WERI-Rb-1 (cell line): Measurements from ENCODE around the gene UFD1.

Experiments
- DNase-seq: peaks from one replicate; pipeline ENCODE4 v3.0.0-alpha.2; 2020
- H3K27ac ChIP-seq: fragments of 250-450 bp; sonication (Bioruptor Pico); 2 replicates; pipeline ENCODE4 v1.5.1; 2020; ENCODE audit warnings: mild to moderate bottlenecking, moderate library complexity
- H3K27me3 ChIP-seq: fragments of 250-450 bp; sonication (Bioruptor Pico); 2 replicates; pipeline ENCODE4 v1.5.1; 2021; ENCODE audit warnings: mild to moderate bottlenecking, low read depth, moderate library complexity; ENCODE audit not compliant: insufficient read depth, severe bottlenecking
- H3K36me3 ChIP-seq: fragments of 250-450 bp; sonication (Bioruptor Pico); 2 replicates; pipeline ENCODE4 v1.5.1; 2020; ENCODE audit warnings: mild to moderate bottlenecking, moderate library complexity
- H3K4me3 ChIP-seq: 2 replicates; pipeline ENCODE4 v1.5.1; 2011; ENCODE audit warnings: low read depth, mild to moderate bottlenecking, control low read depth, low read length
- H3K9me3 ChIP-seq: fragments of 250-450 bp; sonication (Bioruptor Pico); 2 replicates; pipeline ENCODE4 v1.5.1; 2021; ENCODE audit warnings: mild to moderate bottlenecking, moderate library complexity; ENCODE audit not compliant: severe bottlenecking
- TF ChIP-seq, protein P1 (sequence below): IDR thresholded peaks from 2 replicates; pipeline ENCODE4 v1.5.1; 2011; ENCODE audit warnings: low read depth, mild to moderate bottlenecking, control low read depth, inconsistent platforms, low read length

Gene UFD1

GRCh38 chr22:19506212-19506611, 27.2 kb upstream of the UFD1 start:
- H3K4me3 ChIP-seq: no peak overlapping the region
- TF ChIP-seq, protein P1, sequence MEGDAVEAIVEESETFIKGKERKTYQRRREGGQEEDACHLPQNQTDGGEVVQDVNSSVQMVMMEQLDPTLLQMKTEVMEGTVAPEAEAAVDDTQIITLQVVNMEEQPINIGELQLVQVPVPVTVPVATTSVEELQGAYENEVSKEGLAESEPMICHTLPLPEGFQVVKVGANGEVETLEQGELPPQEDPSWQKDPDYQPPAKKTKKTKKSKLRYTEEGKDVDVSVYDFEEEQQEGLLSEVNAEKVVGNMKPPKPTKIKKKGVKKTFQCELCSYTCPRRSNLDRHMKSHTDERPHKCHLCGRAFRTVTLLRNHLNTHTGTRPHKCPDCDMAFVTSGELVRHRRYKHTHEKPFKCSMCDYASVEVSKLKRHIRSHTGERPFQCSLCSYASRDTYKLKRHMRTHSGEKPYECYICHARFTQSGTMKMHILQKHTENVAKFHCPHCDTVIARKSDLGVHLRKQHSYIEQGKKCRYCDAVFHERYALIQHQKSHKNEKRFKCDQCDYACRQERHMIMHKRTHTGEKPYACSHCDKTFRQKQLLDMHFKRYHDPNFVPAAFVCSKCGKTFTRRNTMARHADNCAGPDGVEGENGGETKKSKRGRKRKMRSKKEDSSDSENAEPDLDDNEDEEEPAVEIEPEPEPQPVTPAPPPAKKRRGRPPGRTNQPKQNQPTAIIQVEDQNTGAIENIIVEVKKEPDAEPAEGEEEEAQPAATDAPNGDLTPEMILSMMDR: no peak
- no peaks in the 10 kb centered on the region for H3K9me3 ChIP-seq
- H3K27me3 ChIP-seq: no peaks in the 10 kb centered on the region
- H3K27ac ChIP-seq: no peak overlapping the region
- no peak for DNase-seq
- H3K36me3 ChIP-seq: peaks cover 55% of the 10 kb centered on the region

- Histone ChIP-seq H3K4me3 (no peak overlapping the region), H3K27me3 (no peaks in the 10 kb centered on the region), H3K36me3 (peaks cover 56% of the 10 kb centered on the region), H3K27ac (no peak overlapping the region), H3K9me3 (no peaks in the 10 kb centered on the region)
- DNase-seq: no peak
- TF ChIP-seq, protein P1: no peak
These were observed 26.7 kb upstream of the UFD1 start for GRCh38 chr22:19505735-19506126.

GRCh38 chr22:19504900-19505734, 26.1 kb upstream of the UFD1 start:
- Histone ChIP-seq H3K27ac (no peak overlapping the region), H3K36me3 (peaks cover 54% of the 10 kb centered on the region), H3K9me3 (no peaks in the 10 kb centered on the region), H3K27me3 (no peaks in the 10 kb centered on the region), H3K4me3 (no peak overlapping the region)
- TF ChIP-seq, protein P1: no peak
- no peak for DNase-seq

- DNase-seq: no peak
- Histone ChIP-seq H3K9me3 (no peaks in the 10 kb centered on the region), H3K27ac (no peak overlapping the region), H3K36me3 (peaks cover 54% of the 10 kb centered on the region), H3K27me3 (no peaks in the 10 kb centered on the region), H3K4me3 (no peak overlapping the region)
- TF ChIP-seq, protein P1: peak; percentile 48; the same call in 1 of the 2 replicates
These were observed 24.9 kb upstream of the UFD1 start for GRCh38 chr22:19503869-19504268.

DNA sequence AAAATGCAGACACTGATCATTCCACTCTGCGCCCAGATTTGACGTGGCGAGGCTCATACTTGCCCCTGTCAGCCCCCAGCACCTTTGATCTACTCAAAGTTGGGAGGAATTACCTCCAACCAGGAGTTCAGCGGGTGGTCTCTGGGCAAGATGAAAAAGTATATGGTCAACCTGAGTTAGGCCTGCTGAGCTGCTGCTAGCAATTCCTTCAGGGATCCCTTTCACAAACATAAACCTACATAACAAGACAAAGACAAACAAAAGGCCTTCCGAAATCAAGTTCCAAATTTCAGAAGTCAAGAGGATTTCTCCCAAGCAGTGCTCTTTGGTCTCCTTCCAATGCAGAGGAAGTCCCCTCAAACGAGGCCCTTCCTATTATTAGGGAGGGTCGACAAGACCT, 24.4 kb upstream of the UFD1 start:
- Histone ChIP-seq H3K27me3 (no peaks in the 10 kb centered on the region), H3K4me3 (no peak overlapping the region), H3K9me3 (no peaks in the 10 kb centered on the region), H3K36me3 (peaks cover 56% of the 10 kb centered on the region), H3K27ac (no peak overlapping the region)
- no peak for DNase-seq
- TF ChIP-seq, protein P1: no peak
